Pons (tissue), 1 donor: ENCODE results near the gene PHLDA1.
A peak's percentile ranks its signal among the peaks of the same experiment; 100 is the strongest.
"Not testable (repeated sequence)": the region's sequence is repeated elsewhere in the genome, so short reads cannot be mapped to it uniquely, and the experiment has no call there.

Experiments
- DNase-seq: peaks from one replicate; pipeline ENCODE4 v3.0.0-alpha.2; 2016; ENCODE audit warnings: low spot score

Gene PHLDA1

GRCh38 chr12:75985566-75985965, 46.0 kb downstream of the PHLDA1 start:
- no peak for DNase-seq

GRCh38 chr12:75984577-75985182, 46.9 kb downstream of the PHLDA1 start:
- DNase-seq: no peak

- DNase-seq: not testable (repeated sequence)
These were observed 47.7 kb downstream of the PHLDA1 start for GRCh38 chr12:75983851-75984250.

- DNase-seq: no peak
These were observed 48.5 kb downstream of the PHLDA1 start for GRCh38 chr12:75982979-75983660.

- no peak for DNase-seq
These were observed 49.4 kb downstream of the PHLDA1 start for GRCh38 chr12:75982169-75982564.

GRCh38 chr12:75981247-75982168, 50.1 kb downstream of the PHLDA1 start:
- DNase-seq: no peak

GRCh38 chr12:75979181-75979580, 52.4 kb downstream of the PHLDA1 start:
- DNase-seq: no peak

GRCh38 chr12:75978677-75979076, 52.9 kb downstream of the PHLDA1 start:
- DNase-seq: no peak

- DNase-seq: peak; percentile 82
These were observed 53.5 kb downstream of the PHLDA1 start for GRCh38 chr12:75977952-75978671.

GRCh38 chr12:75977590-75977951, 54.0 kb downstream of the PHLDA1 start:
- no peak for DNase-seq

- DNase-seq: no peak
These were observed 54.7 kb downstream of the PHLDA1 start for GRCh38 chr12:75976913-75977312.

GRCh38 chr12:75976113-75976512, 55.5 kb downstream of the PHLDA1 start:
- DNase-seq: no peak

- DNase-seq: no peak
These were observed 55.9 kb downstream of the PHLDA1 start for GRCh38 chr12:75975702-75976101.
